Activated CD4-positive, alpha-beta memory T cell treated with anti-CD3 and anti-CD28 coated beads, Interleukin-2, amount 10 ng/mL, durations not matched to agents 7 days and 5 days (primary cell): ENCODE measurements around the gene UBE2C. TPM values are rescaled to one million over a fixed set of nuclear protein-coding genes. Genes with fewer than 3 reads are reported as not detected.

ENCODE experiments used
- CTCF ChIA-PET: fragments of 350-600 bp; sonication (Branson Sonifier 250); formaldehyde crosslinking; loops from one replicate; lab custom pipeline; 2021; ENCODE audit warnings: antibody characterized with exemption, inconsistent platforms; lab: Charles Lee
- POLR2A ChIA-PET: fragments of 350-600 bp; sonication (Branson Sonifier 250); formaldehyde crosslinking; loops from one replicate; lab custom pipeline; 2021; ENCODE audit warnings: antibody characterized with exemption; lab: Charles Lee
- DNase-seq: peaks from one replicate; pipeline ENCODE4 v3.0.0-alpha.2; 2020
- H3K27ac Mint-ChIP-seq: one replicate; pipeline ENCODE4 v1.8.0; 2021; ENCODE audit warnings: mild to moderate bottlenecking, mixed read lengths
- H3K27me3 Mint-ChIP-seq: one replicate; pipeline ENCODE4 v1.8.0; 2021; ENCODE audit warnings: mixed read lengths
- H3K36me3 Mint-ChIP-seq: one replicate; pipeline ENCODE4 v1.8.0; 2021; ENCODE audit warnings: low read depth, mixed read lengths
- H3K4me1 Mint-ChIP-seq: one replicate; pipeline ENCODE4 v1.8.0; 2021; ENCODE audit warnings: mixed read lengths
- H3K4me3 Mint-ChIP-seq: one replicate; pipeline ENCODE4 v1.8.0; 2021; ENCODE audit warnings: mild to moderate bottlenecking, mixed read lengths
- H3K9me3 Mint-ChIP-seq: one replicate; pipeline ENCODE4 v1.8.0; 2021; ENCODE audit warnings: mixed read lengths
- total RNA-seq, 2 experiments: library from RNA; stranded (reverse); gene quantifications; one replicate each; pipeline ENCODE4 v1.2.3, GENCODE V29; 2021

Gene UBE2C
- total RNA-seq, 2 experiments from 2014 or later, result 170 to 184 TPM

- Mint-ChIP-seq H3K27ac (no peak overlapping the region), H3K27me3 (peaks cover 6% of the 10 kb centered on the region), H3K4me1 (peaks cover 19% of the 10 kb centered on the region), H3K36me3 (no peaks in the 10 kb centered on the region), H3K9me3 (no peaks in the 10 kb centered on the region), H3K4me3 (no peak overlapping the region)
- DNase-seq, result no peak
- CTCF ChIA-PET, result interaction anchor here (0.6 kb wide), 1 partner anchor 13 kb away, joined by 3 read pairs; no protein-coding TSS in a partner anchor
- POLR2A ChIA-PET, result no interaction called here
Observed at GRCh38 chr20:45836841-45837240, 24.4 kb downstream of the UBE2C start.

- CTCF ChIA-PET, result no interaction called here
- Mint-ChIP-seq H3K27ac (no peak overlapping the region), H3K9me3 (no peaks in the 10 kb centered on the region)
Observed at GRCh38 chr20:45840700-45841198, 28.3 kb downstream of the UBE2C start.

GRCh38 chr20:45841407-45842129 lies 29.1 kb downstream of the UBE2C start:
- POLR2A ChIA-PET, result interaction anchor here (1.0 to 1.4 kb wide), 2 partner anchors 9 to 39 kb away, joined by 3 read pairs; partner anchors contain the start of gene ZSWIM1
- H3K27ac Mint-ChIP-seq, result no peak overlapping the region
- no peaks in the 10 kb centered on the region for H3K27me3 Mint-ChIP-seq
- DNase-seq, result no peak
- no peaks in the 10 kb centered on the region for H3K9me3 Mint-ChIP-seq
- H3K4me1 Mint-ChIP-seq, result peaks cover 2% of the 10 kb centered on the region
- H3K36me3 Mint-ChIP-seq, result peaks cover 21% of the 10 kb centered on the region
- no peak overlapping the region for H3K4me3 Mint-ChIP-seq
- CTCF ChIA-PET, result no interaction called here

More at GRCh38 chr20:45840700-45841198, 28.3 kb downstream of the UBE2C start:
- no peak for DNase-seq
- Mint-ChIP-seq H3K4me3 (no peak overlapping the region), H3K27me3 (no peaks in the 10 kb centered on the region), H3K4me1 (peaks cover 2% of the 10 kb centered on the region), H3K36me3 (peaks cover 15% of the 10 kb centered on the region)
- POLR2A ChIA-PET, result interaction anchor here (1.0 to 1.4 kb wide), 4 partner anchors 8 to 40 kb away, joined by 3 to 4 read pairs (median 3); partner anchors contain the start of genes UBE2C and ZSWIM1

GRCh38 chr20:45842169-45842812 lies 29.8 kb downstream of the UBE2C start:
- CTCF ChIA-PET, result no interaction called here
- POLR2A ChIA-PET, result interaction anchor here (0.9 kb wide), 1 partner anchor 14 kb away, joined by 3 read pairs; no protein-coding TSS in a partner anchor
- Mint-ChIP-seq H3K4me3 (no peak overlapping the region), H3K9me3 (no peaks in the 10 kb centered on the region), H3K4me1 (peaks cover 2% of the 10 kb centered on the region), H3K36me3 (peaks cover 24% of the 10 kb centered on the region), H3K27ac (no peak overlapping the region), H3K27me3 (no peaks in the 10 kb centered on the region)
- DNase-seq, result no peak

GRCh38 chr20:45843506-45843905 lies 31.1 kb downstream of the UBE2C start:
- no peak for DNase-seq
- no peaks in the 10 kb centered on the region for H3K27me3 Mint-ChIP-seq
- CTCF ChIA-PET, result no interaction called here
- no peaks in the 10 kb centered on the region for H3K9me3 Mint-ChIP-seq
- H3K4me3 Mint-ChIP-seq, result no peak overlapping the region
- POLR2A ChIA-PET, result no interaction called here
- peaks cover 2% of the 10 kb centered on the region for H3K4me1 Mint-ChIP-seq
- no peak overlapping the region for H3K27ac Mint-ChIP-seq
- H3K36me3 Mint-ChIP-seq, result peaks cover 27% of the 10 kb centered on the region

GRCh38 chr20:45845452-45845851 lies 33.0 kb downstream of the UBE2C start:
- Mint-ChIP-seq H3K4me1 (peaks cover 2% of the 10 kb centered on the region), H3K36me3 (peaks cover 32% of the 10 kb centered on the region), H3K9me3 (no peaks in the 10 kb centered on the region), H3K27me3 (no peaks in the 10 kb centered on the region), H3K4me3 (no peak overlapping the region), H3K27ac (no peak overlapping the region)
- no peak for DNase-seq
- ChIA-PET POLR2A (interaction anchor here (1.2 kb wide), 1 partner anchor 12 kb away, joined by 3 read pairs; the partner anchor contains the start of genes ACOT8 and ZSWIM3), CTCF (no interaction called here)

GRCh38 chr20:45848421-45848820 lies 36.0 kb downstream of the UBE2C start:
- H3K4me3 Mint-ChIP-seq, result no peak overlapping the region
- no peak for DNase-seq
- H3K36me3 Mint-ChIP-seq, result peaks cover 34% of the 10 kb centered on the region
- H3K27me3 Mint-ChIP-seq, result no peaks in the 10 kb centered on the region
- ChIA-PET POLR2A (interaction anchor here (3.1 kb wide), 1 partner anchor 9 kb away, joined by 11 read pairs; the partner anchor contains the start of genes ACOT8 and ZSWIM3), CTCF (no interaction called here)
- H3K27ac Mint-ChIP-seq, result no peak overlapping the region
- H3K4me1 Mint-ChIP-seq, result peaks cover 3% of the 10 kb centered on the region
- H3K9me3 Mint-ChIP-seq, result no peaks in the 10 kb centered on the region

- H3K27me3 Mint-ChIP-seq, result no peaks in the 10 kb centered on the region
- peaks cover 8% of the 10 kb centered on the region for H3K4me1 Mint-ChIP-seq
- H3K4me3 Mint-ChIP-seq, result no peak overlapping the region
- no peak overlapping the region for H3K27ac Mint-ChIP-seq
- peaks cover 37% of the 10 kb centered on the region for H3K36me3 Mint-ChIP-seq
- DNase-seq, result no peak
- ChIA-PET CTCF (no interaction called here), POLR2A (interaction anchor here (3.1 kb wide), 1 partner anchor 8 kb away, joined by 11 read pairs; the partner anchor contains the start of genes ACOT8 and ZSWIM3)
- no peaks in the 10 kb centered on the region for H3K9me3 Mint-ChIP-seq
Observed at GRCh38 chr20:45848969-45849582, 36.6 kb downstream of the UBE2C start.

GRCh38 chr20:45850238-45850637 lies 37.8 kb downstream of the UBE2C start:
- ChIA-PET CTCF (no interaction called here), POLR2A (no interaction called here)
- no peak for DNase-seq
- Mint-ChIP-seq H3K36me3 (peaks cover 35% of the 10 kb centered on the region), H3K27me3 (no peaks in the 10 kb centered on the region), H3K27ac (no peak overlapping the region), H3K9me3 (no peaks in the 10 kb centered on the region), H3K4me1 (peaks cover 15% of the 10 kb centered on the region), H3K4me3 (no peak overlapping the region)

- Mint-ChIP-seq H3K4me3 (no peak overlapping the region), H3K27ac (no peak overlapping the region), H3K27me3 (no peaks in the 10 kb centered on the region), H3K4me1 (peaks cover 20% of the 10 kb centered on the region), H3K36me3 (peaks cover 35% of the 10 kb centered on the region), H3K9me3 (no peaks in the 10 kb centered on the region)
- CTCF ChIA-PET, result interaction anchor here (0.7 kb wide), 1 partner anchor 17 kb away, joined by 3 read pairs; no protein-coding TSS in a partner anchor
- DNase-seq, result no peak
- POLR2A ChIA-PET, result no interaction called here
Observed at GRCh38 chr20:45850926-45851325, 38.5 kb downstream of the UBE2C start.

GRCh38 chr20:45851501-45851900 lies 39.1 kb downstream of the UBE2C start:
- Mint-ChIP-seq H3K27me3 (no peaks in the 10 kb centered on the region), H3K4me3 (no peak overlapping the region), H3K36me3 (peaks cover 30% of the 10 kb centered on the region), H3K27ac (no peak overlapping the region), H3K9me3 (no peaks in the 10 kb centered on the region), H3K4me1 (peaks cover 24% of the 10 kb centered on the region)
- ChIA-PET POLR2A (no interaction called here), CTCF (interaction anchor here (0.7 kb wide), 1 partner anchor 17 kb away, joined by 3 read pairs; no protein-coding TSS in a partner anchor)
- no peak for DNase-seq

GRCh38 chr20:45852326-45852725 lies 39.9 kb downstream of the UBE2C start:
- no peaks in the 10 kb centered on the region for H3K27me3 Mint-ChIP-seq
- H3K4me1 Mint-ChIP-seq, result peaks cover 27% of the 10 kb centered on the region
- DNase-seq, result no peak
- peaks cover 30% of the 10 kb centered on the region for H3K36me3 Mint-ChIP-seq
- no peaks in the 10 kb centered on the region for H3K9me3 Mint-ChIP-seq
- H3K27ac Mint-ChIP-seq, result no peak overlapping the region
- ChIA-PET POLR2A (interaction anchor here (1.1 kb wide), 1 partner anchor 39 kb away, joined by 4 read pairs; no protein-coding TSS in a partner anchor), CTCF (interaction anchor here (1.0 to 1.2 kb wide), 2 partner anchors 30 to 118 kb away, joined by 3 to 5 read pairs; no protein-coding TSS in a partner anchor)
- H3K4me3 Mint-ChIP-seq, result no peak overlapping the region
